Smooth muscle cell (in vitro differentiated cells): ENCODE results near the gene BYSL. TPM values are rescaled to one million over a fixed set of nuclear protein-coding genes. Genes with fewer than 3 reads are reported as not detected.

Experiments
- DNase-seq: peaks from one replicate; lab custom pipeline; 2025; ENCODE audit not compliant: unreplicated experiment; lab: John Stamatoyannopoulos, UW
- H2AFZ ChIP-seq: fragments of 200-600 bp; sonication (generic); 2 replicates; pipeline ENCODE4 v1.6.0; 2016; ENCODE audit warnings: antibody characterized with exemption, low read depth, mild to moderate bottlenecking
- H3F3A ChIP-seq: fragments of 200-600 bp; sonication (generic); 2 replicates; pipeline ENCODE4 v1.6.0; 2017; ENCODE audit warnings: antibody characterized with exemption, low read depth
- H3K27ac ChIP-seq: fragments of 200-600 bp; sonication (generic); 2 replicates; pipeline ENCODE4 v1.5.1; 2016; ENCODE audit warnings: low read depth, mild to moderate bottlenecking
- H3K27me3 ChIP-seq: fragments of 200-600 bp; sonication (generic); 2 replicates; pipeline ENCODE4 v1.6.1; 2016; ENCODE audit warnings: low read depth, mild to moderate bottlenecking
- H3K36me3 ChIP-seq: fragments of 200-600 bp; sonication (generic); 2 replicates; pipeline ENCODE4 v1.5.1; 2016; ENCODE audit warnings: low read depth
- H3K4me1 ChIP-seq: fragments of 200-600 bp; sonication (generic); 2 replicates; pipeline ENCODE4 v1.5.1; 2016; ENCODE audit warnings: low read depth
- H3K4me2 ChIP-seq: fragments of 200-600 bp; sonication (generic); 2 replicates; pipeline ENCODE4 v1.6.0; 2016; ENCODE audit warnings: mild to moderate bottlenecking
- H3K4me3 ChIP-seq: fragments of 200-600 bp; sonication (generic); 2 replicates; pipeline ENCODE4 v1.5.1; 2016; ENCODE audit warnings: mild to moderate bottlenecking
- H3K79me2 ChIP-seq: fragments of 200-600 bp; sonication (generic); 2 replicates; pipeline ENCODE4 v1.6.0; 2016; ENCODE audit warnings: low read depth, mild to moderate bottlenecking
- H3K9ac ChIP-seq: fragments of 200-600 bp; sonication (generic); 2 replicates; pipeline ENCODE4 v1.6.0; 2016; ENCODE audit warnings: low read depth
- H3K9me3 ChIP-seq: fragments of 200-600 bp; sonication (generic); replicated peaks from 2 replicates; pipeline ENCODE4 v1.5.1; 2016; ENCODE audit warnings: low read depth
- H4K20me1 ChIP-seq: fragments of 200-600 bp; sonication (generic); 2 replicates; pipeline ENCODE4 v1.6.0; 2016; ENCODE audit warnings: low read depth
- WGBS: methylation state at CpG from one replicate; pipeline ENCODE4 v1.1.7; 2016; ENCODE audit warnings: low lambda C conversion rate; 5-methylcytosine and 5-hydroxymethylcytosine counted together
- polyA plus RNA-seq: library from polyadenylated mRNA; unstranded; fragments of >200 nt; fragmentation: Nextera tagmentation; extraction: Ambion mirVana; gene quantifications from 2 replicates; pipeline ENCODE4 v1.2.1, GENCODE V29; 2016
- total RNA-seq: library from RNA; depleted of rRNA; stranded (reverse); fragments of >200 nt; gene quantifications from 2 replicates; pipeline ENCODE4 v1.2.3, GENCODE V29; 2014
- TF ChIP-seq, protein P1 (sequence below): fragments of 200-600 bp; sonication (generic); IDR thresholded peaks from 2 replicates; pipeline ENCODE4 v1.5.1; 2017; ENCODE audit warnings: borderline replicate concordance, mild to moderate bottlenecking, antibody characterized with exemption; ENCODE audit not compliant: insufficient read depth, poor library complexity, severe bottlenecking

The BYSL gene
- total and polyA plus RNA-seq, 2 experiments from 2014 or later: 11.4 to 23.8 TPM

DNA sequence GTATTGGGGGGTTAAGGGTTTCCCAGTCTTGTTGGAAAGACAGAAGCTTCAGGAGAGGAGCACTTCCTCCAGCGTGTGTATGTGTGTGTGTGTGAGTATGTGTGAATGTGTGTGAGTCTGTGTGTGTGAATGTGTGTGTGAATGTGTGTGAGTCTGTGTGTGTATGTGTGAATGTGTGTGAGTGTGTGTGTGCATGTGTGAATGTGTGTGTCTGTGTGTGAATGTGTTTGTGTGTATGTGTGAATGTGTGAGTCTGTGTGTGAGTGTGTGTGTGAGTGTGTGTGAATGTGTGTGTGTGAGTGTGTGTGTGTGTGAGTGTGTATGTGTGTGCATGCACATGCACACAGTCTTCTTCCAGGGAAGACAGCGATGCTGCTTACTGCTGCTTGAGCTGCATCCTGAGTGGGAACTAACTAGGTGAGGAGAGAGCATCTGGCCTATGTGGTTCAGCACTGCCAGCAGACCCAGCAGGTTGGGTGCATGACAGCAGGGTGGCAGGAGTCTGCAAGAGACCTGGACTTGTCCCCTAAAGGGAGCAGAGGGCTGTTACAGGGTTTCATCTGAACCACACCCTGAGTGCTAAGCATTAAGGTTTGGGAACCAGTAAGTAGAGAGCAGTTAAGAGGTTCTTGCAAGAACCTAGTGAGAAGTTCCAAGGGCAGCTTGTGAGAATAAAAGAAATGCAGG lies 43.0 kb downstream of the BYSL start:
- no peaks in the 10 kb centered on the region for H3K36me3 ChIP-seq
- H4K20me1 ChIP-seq: no peaks in the 10 kb centered on the region
- no peak overlapping the region for H3K27ac ChIP-seq
- H3K4me1 ChIP-seq: peaks cover 7% of the 10 kb centered on the region
- DNase-seq: no peak
- TF ChIP-seq, protein P1, sequence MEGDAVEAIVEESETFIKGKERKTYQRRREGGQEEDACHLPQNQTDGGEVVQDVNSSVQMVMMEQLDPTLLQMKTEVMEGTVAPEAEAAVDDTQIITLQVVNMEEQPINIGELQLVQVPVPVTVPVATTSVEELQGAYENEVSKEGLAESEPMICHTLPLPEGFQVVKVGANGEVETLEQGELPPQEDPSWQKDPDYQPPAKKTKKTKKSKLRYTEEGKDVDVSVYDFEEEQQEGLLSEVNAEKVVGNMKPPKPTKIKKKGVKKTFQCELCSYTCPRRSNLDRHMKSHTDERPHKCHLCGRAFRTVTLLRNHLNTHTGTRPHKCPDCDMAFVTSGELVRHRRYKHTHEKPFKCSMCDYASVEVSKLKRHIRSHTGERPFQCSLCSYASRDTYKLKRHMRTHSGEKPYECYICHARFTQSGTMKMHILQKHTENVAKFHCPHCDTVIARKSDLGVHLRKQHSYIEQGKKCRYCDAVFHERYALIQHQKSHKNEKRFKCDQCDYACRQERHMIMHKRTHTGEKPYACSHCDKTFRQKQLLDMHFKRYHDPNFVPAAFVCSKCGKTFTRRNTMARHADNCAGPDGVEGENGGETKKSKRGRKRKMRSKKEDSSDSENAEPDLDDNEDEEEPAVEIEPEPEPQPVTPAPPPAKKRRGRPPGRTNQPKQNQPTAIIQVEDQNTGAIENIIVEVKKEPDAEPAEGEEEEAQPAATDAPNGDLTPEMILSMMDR: no peak
- H3K27me3 ChIP-seq: no peaks in the 10 kb centered on the region
- no peak overlapping the region for H3K9ac ChIP-seq
- no peak overlapping the region for H3K4me3 ChIP-seq
- H2AFZ ChIP-seq: no peak overlapping the region
- H3K79me2 ChIP-seq: no peaks in the 10 kb centered on the region
- 71% methylated on average over 2 of the region's 2 CpGs for WGBS
- H3K9me3 ChIP-seq: no peaks in the 10 kb centered on the region
- peaks cover 7% of the 10 kb centered on the region for H3F3A ChIP-seq
- no peak overlapping the region for H3K4me2 ChIP-seq

DNA sequence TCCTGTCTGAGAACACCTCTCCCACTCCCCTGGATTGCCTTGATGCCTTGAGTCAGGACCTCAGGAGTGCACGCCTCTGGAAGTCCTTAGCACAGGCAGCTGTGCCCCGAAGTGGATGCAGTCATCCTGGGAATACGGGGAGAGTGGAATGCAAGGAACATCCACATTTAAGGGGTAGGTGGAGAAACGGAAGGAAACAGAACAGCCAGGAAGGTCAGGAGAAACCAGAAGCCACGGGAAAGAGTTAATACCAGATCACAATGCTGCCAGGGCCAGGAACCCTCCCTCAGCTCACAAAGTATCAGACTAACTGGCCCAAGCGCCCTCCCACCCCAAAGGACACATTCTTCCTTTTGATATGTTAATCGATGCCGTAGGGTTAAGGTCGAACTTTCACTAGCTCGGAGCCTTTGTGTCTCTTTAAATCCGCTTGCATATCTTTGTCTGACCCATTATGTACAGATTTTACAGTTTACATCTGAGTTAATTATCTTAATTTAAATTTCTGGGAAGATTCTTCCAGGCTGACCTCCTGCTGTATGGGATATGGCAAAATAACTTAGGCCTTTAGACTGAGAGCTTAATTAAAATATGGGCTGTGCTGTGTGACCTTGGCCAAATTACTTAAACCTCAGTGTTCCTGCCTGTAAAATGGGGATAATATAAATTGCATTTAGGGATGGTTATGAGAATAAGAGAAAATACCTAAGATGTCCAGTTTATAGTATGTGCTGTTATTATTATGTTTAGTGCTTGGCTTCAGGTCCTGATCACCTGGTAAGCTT lies 44.3 kb downstream of the BYSL start:
- H3K27ac ChIP-seq: no peak overlapping the region
- peaks cover 7% of the 10 kb centered on the region for H3F3A ChIP-seq
- 39% methylated on average over 11 of the region's 11 CpGs for WGBS
- no peaks in the 10 kb centered on the region for H3K36me3 ChIP-seq
- no peak overlapping the region for H2AFZ ChIP-seq
- no peaks in the 10 kb centered on the region for H3K27me3 ChIP-seq
- H3K4me3 ChIP-seq: no peak overlapping the region
- H3K4me2 ChIP-seq: no peak overlapping the region
- no peak for DNase-seq
- H3K79me2 ChIP-seq: no peaks in the 10 kb centered on the region
- no peaks in the 10 kb centered on the region for H4K20me1 ChIP-seq
- no peak overlapping the region for H3K9ac ChIP-seq
- TF ChIP-seq, protein P1: no peak
- peaks cover 7% of the 10 kb centered on the region for H3K4me1 ChIP-seq
- H3K9me3 ChIP-seq: no peaks in the 10 kb centered on the region

DNA sequence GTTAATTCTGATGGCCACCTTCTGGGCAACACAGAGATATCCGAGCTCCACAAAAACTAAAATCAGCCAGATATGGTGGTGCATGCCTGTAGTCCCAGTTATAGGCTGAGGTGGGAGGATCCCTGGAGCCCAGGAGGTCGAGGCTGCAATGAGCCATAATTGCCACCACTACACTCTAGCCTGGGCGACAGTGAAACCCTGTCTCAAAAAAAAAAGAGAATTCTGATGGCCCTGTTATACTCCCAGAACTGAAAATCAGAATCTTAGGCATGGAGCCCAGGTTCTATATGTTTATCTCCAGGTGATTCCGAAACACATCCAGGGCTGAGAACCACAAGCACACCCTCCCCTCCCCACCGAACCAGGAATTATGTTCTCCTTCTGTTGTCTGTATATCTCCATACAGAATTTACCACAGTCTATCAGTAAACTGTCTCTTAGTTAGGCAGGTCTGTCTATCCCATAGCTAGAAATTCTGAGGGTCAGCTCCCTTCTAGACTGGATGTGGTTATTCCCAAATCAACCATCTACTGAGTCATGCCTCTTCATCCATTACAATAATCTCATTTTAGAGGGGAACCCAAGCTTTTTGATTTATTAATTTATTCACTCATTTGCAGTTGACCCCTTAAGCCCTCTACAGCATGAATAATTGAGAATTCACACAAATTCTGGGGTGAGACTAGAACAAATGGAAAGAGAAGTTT lies 45.1 kb downstream of the BYSL start:
- DNase-seq: no peak
- 59% methylated on average over 5 of the region's 5 CpGs for WGBS
- H3K9ac ChIP-seq: no peak overlapping the region
- no peak overlapping the region for H3K4me2 ChIP-seq
- H4K20me1 ChIP-seq: no peaks in the 10 kb centered on the region
- no peaks in the 10 kb centered on the region for H3K27me3 ChIP-seq
- peaks cover 7% of the 10 kb centered on the region for H3F3A ChIP-seq
- peak overlapping the region; percentile 80 for H3K27ac ChIP-seq
- H3K9me3 ChIP-seq: no peaks in the 10 kb centered on the region
- no peaks in the 10 kb centered on the region for H3K36me3 ChIP-seq
- TF ChIP-seq, protein P1: no peak
- no peak overlapping the region for H2AFZ ChIP-seq
- peaks cover 7% of the 10 kb centered on the region for H3K4me1 ChIP-seq
- no peaks in the 10 kb centered on the region for H3K79me2 ChIP-seq
- H3K4me3 ChIP-seq: no peak overlapping the region
